H54 (cell line): Measurements from ENCODE around the gene ABCA13.

Source experiments
- DNase-seq: peaks from one replicate; pipeline ENCODE4 v3.0.0; 2011; ENCODE audit warnings: low spot score, mixed read lengths; ENCODE audit not compliant: insufficient read length
- FAIRE-seq: peaks from 3 replicates; lab custom pipeline; 2011; peaks lifted over from hg19 to GRCh38; lab: Jason Lieb, UNC
- POLR2A ChIP-seq: IDR thresholded peaks from 2 replicates; pipeline ENCODE4 v1.6.1; 2011; ENCODE audit warnings: low read depth, mild to moderate bottlenecking, low read length

ABCA13 gene

GRCh38 chr7:48150086-48150485, 21.2 kb upstream of the ABCA13 start:
- no peak for TF ChIP-seq POLR2A
- DNase-seq (no peak), FAIRE-seq (no peak)

- DNase-seq (peak; percentile 54), FAIRE-seq (peak; percentile 61)
Observed at GRCh38 chr7:48154792-48155413, 16.4 kb upstream of the ABCA13 start.

GRCh38 chr7:48158404-48158803, 12.9 kb upstream of the ABCA13 start:
- no peak for TF ChIP-seq POLR2A
- no peak for FAIRE-seq

More at GRCh38 chr7:48154792-48155413, 16.4 kb upstream of the ABCA13 start:
- no peak for TF ChIP-seq POLR2A

GRCh38 chr7:48161407-48162125, 9.7 kb upstream of the ABCA13 start:
- FAIRE-seq (no peak), DNase-seq (no peak)
- no peak for TF ChIP-seq POLR2A

More at GRCh38 chr7:48158404-48158803, 12.9 kb upstream of the ABCA13 start:
- no peak for DNase-seq

GRCh38 chr7:48165157-48165556, 6.1 kb upstream of the ABCA13 start:
- FAIRE-seq: no peak
- no peak for DNase-seq
- no peak for TF ChIP-seq POLR2A

GRCh38 chr7:48168159-48168558, 3.1 kb upstream of the ABCA13 start:
- TF ChIP-seq POLR2A: no peak
- DNase-seq: no peak
- FAIRE-seq: peak; percentile 71

GRCh38 chr7:48170506-48170905, 752 bp upstream of the ABCA13 start:
- FAIRE-seq (no peak), DNase-seq (no peak)
- TF ChIP-seq POLR2A: no peak

- DNase-seq (no peak), FAIRE-seq (no peak)
- TF ChIP-seq POLR2A: no peak
Observed at GRCh38 chr7:48173313-48173712, 2.1 kb downstream of the ABCA13 start.

GRCh38 chr7:48173756-48174382, 2.6 kb downstream of the ABCA13 start:
- FAIRE-seq (no peak), DNase-seq (no peak)
- no peak for TF ChIP-seq POLR2A

- DNase-seq (no peak), FAIRE-seq (no peak)
- no peak for TF ChIP-seq POLR2A
Observed at GRCh38 chr7:48175019-48175418, 3.8 kb downstream of the ABCA13 start.

- no peak for FAIRE-seq
- no peak for DNase-seq
- no peak for TF ChIP-seq POLR2A
Observed at GRCh38 chr7:48176356-48176893, 5.2 kb downstream of the ABCA13 start.

- no peak for DNase-seq
- no peak for TF ChIP-seq POLR2A
- no peak for FAIRE-seq
Observed at GRCh38 chr7:48177271-48177670, 6.0 kb downstream of the ABCA13 start.

- no peak for TF ChIP-seq POLR2A
- no peak for DNase-seq
- FAIRE-seq: no peak
Observed at GRCh38 chr7:48179496-48180030, 8.3 kb downstream of the ABCA13 start.

- TF ChIP-seq POLR2A: no peak
- FAIRE-seq (no peak), DNase-seq (no peak)
Observed at GRCh38 chr7:48180981-48181380, 9.7 kb downstream of the ABCA13 start.
